Stimulated activated CD8-positive, alpha-beta memory T cell treated with anti-CD3 and anti-CD28 coated beads, Interleukin-2, amount 100 ng/mL, for 48 hours (primary cell): Measurements from ENCODE around the gene KIAA0319L.

Source experiments
- DNase-seq, 2 donors: peaks; one replicate each; pipeline ENCODE4 v3.0.0-alpha.2; 2020; ENCODE audit warnings: low read depth in 2 of 2

KIAA0319L gene

GRCh38 chr1:35537806-35538205 is 19.4 kb downstream of the KIAA0319L start:
- DNase-seq, result no peak

GRCh38 chr1:35536556-35537162 is 20.5 kb downstream of the KIAA0319L start:
- no peak for DNase-seq

GRCh38 chr1:35535243-35535642 is 22.0 kb downstream of the KIAA0319L start:
- DNase-seq, result no peak

GRCh38 chr1:35533586-35533985 is 23.6 kb downstream of the KIAA0319L start:
- DNase-seq, result no peak

GRCh38 chr1:35532497-35533223 is 24.5 kb downstream of the KIAA0319L start:
- DNase-seq, result no peak

- no peak for DNase-seq
Measured at GRCh38 chr1:35531368-35531767, 25.8 kb downstream of the KIAA0319L start.

- no peak for DNase-seq
Measured at GRCh38 chr1:35530946-35531345, 26.3 kb downstream of the KIAA0319L start.

- no peak for DNase-seq
Measured at GRCh38 chr1:35530168-35530567, 27.0 kb downstream of the KIAA0319L start.

- no peak for DNase-seq
Measured at GRCh38 chr1:35524106-35524505, 33.1 kb downstream of the KIAA0319L start.

GRCh38 chr1:35519432-35519831 is 37.8 kb downstream of the KIAA0319L start:
- no peak for DNase-seq

GRCh38 chr1:35518183-35518582 is 39.0 kb downstream of the KIAA0319L start:
- no peak for DNase-seq

- DNase-seq, result no peak
Measured at GRCh38 chr1:35511305-35511704, 45.9 kb downstream of the KIAA0319L start.

GRCh38 chr1:35509558-35509957 is 47.6 kb downstream of the KIAA0319L start:
- DNase-seq, result no peak

GRCh38 chr1:35507947-35508346 is 49.3 kb downstream of the KIAA0319L start:
- DNase-seq, result no peak

- DNase-seq, result no peak
Measured at GRCh38 chr1:35506960-35507912, 50.0 kb downstream of the KIAA0319L start.

GRCh38 chr1:35505911-35506798 is 51.0 kb downstream of the KIAA0319L start:
- DNase-seq, result no peak

- DNase-seq, result no peak
Measured at GRCh38 chr1:35502242-35502641, 55.0 kb downstream of the KIAA0319L start.

- DNase-seq, result no peak
Measured at GRCh38 chr1:35500439-35500838, 56.8 kb downstream of the KIAA0319L start.

GRCh38 chr1:35499652-35500176 is 57.5 kb downstream of the KIAA0319L start:
- DNase-seq, result no peak

- no peak for DNase-seq
Measured at GRCh38 chr1:35499231-35499630, 58.0 kb downstream of the KIAA0319L start.

- DNase-seq, result no peak
Measured at GRCh38 chr1:35497571-35497970, 59.6 kb downstream of the KIAA0319L start.
